ENCODE measurements around the gene FAM168A.
A peak's percentile ranks its signal among the peaks of the same experiment; 100 is the strongest.

Gene FAM168A

GRCh38 chr11:73428699-73429098 lies 169.2 kb downstream of the FAM168A start:
- H3K36me3 Mint-ChIP-seq (ENCODE audit: insufficient read depth): peaks cover 3% of the 10 kb centered on the region
- H3K27ac Mint-ChIP-seq: no peak overlapping the region
- H3K9me3 Mint-ChIP-seq: no peaks in the 10 kb centered on the region
- H3K4me1 Mint-ChIP-seq (ENCODE audit: low read depth in 2 of 2): no peaks in the 10 kb centered on the region
- no peak overlapping the region for H3K4me3 Mint-ChIP-seq
- H3K27me3 Mint-ChIP-seq: no peaks in the 10 kb centered on the region
- ATAC-seq (replicated peaks): no peak
- DNase-seq: no peak

- Mint-ChIP-seq H3K36me3 (ENCODE audit: insufficient read depth) (peaks cover 3% of the 10 kb centered on the region), H3K4me1 (ENCODE audit: low read depth in 2 of 2) (no peaks in the 10 kb centered on the region), H3K4me3 (no peak overlapping the region), H3K27ac (no peak overlapping the region), H3K9me3 (no peaks in the 10 kb centered on the region), H3K27me3 (no peaks in the 10 kb centered on the region)
- no peak for DNase-seq
- no peak for ATAC-seq (replicated peaks)
These were observed 169.7 kb downstream of the FAM168A start for GRCh38 chr11:73428227-73428626.

- no peak for DNase-seq
- Mint-ChIP-seq H3K4me1 (ENCODE audit: low read depth in 2 of 2) (peaks cover 0 to under 1% of the 10 kb centered on the region in 2 donors), H3K27me3 (no peaks in the 10 kb centered on the region), H3K4me3 (no peak overlapping the region), H3K36me3 (ENCODE audit: insufficient read depth) (peaks cover 3% of the 10 kb centered on the region), H3K27ac (no peak overlapping the region), H3K9me3 (no peaks in the 10 kb centered on the region)
- ATAC-seq (replicated peaks): no peak
These were observed 171.6 kb downstream of the FAM168A start for GRCh38 chr11:73426219-73426850.

GRCh38 chr11:73425108-73425507 lies 172.8 kb downstream of the FAM168A start:
- no peak overlapping the region for H3K4me3 Mint-ChIP-seq
- H3K27me3 Mint-ChIP-seq: no peaks in the 10 kb centered on the region
- H3K36me3 Mint-ChIP-seq (ENCODE audit: insufficient read depth): peaks cover 3% of the 10 kb centered on the region
- H3K27ac Mint-ChIP-seq: peak overlapping the region in 1 of 2 donors; percentile 49
- DNase-seq (no peak), ATAC-seq (replicated peaks) (no peak)
- H3K4me1 Mint-ChIP-seq (ENCODE audit: low read depth in 2 of 2): peaks cover 0 to 2% of the 10 kb centered on the region in 2 donors
- H3K9me3 Mint-ChIP-seq: no peaks in the 10 kb centered on the region

GRCh38 chr11:73423506-73423905 lies 174.4 kb downstream of the FAM168A start:
- ATAC-seq (replicated peaks) (no peak), DNase-seq (no peak)
- H3K4me3 Mint-ChIP-seq: no peak overlapping the region
- H3K27ac Mint-ChIP-seq: no peak overlapping the region
- peaks cover 5% of the 10 kb centered on the region for H3K36me3 Mint-ChIP-seq (ENCODE audit: insufficient read depth)
- H3K4me1 Mint-ChIP-seq (ENCODE audit: low read depth in 2 of 2): peaks cover 0 to 2% of the 10 kb centered on the region in 2 donors
- H3K27me3 Mint-ChIP-seq: no peaks in the 10 kb centered on the region
- H3K9me3 Mint-ChIP-seq: no peaks in the 10 kb centered on the region

- Mint-ChIP-seq H3K9me3 (no peaks in the 10 kb centered on the region), H3K27ac (no peak overlapping the region), H3K4me1 (ENCODE audit: low read depth in 2 of 2) (peaks cover 0 to 2% of the 10 kb centered on the region in 2 donors), H3K4me3 (no peak overlapping the region), H3K36me3 (ENCODE audit: insufficient read depth) (peaks cover 6% of the 10 kb centered on the region), H3K27me3 (no peaks in the 10 kb centered on the region)
- ATAC-seq (replicated peaks): no peak
- no peak for DNase-seq
These were observed 175.0 kb downstream of the FAM168A start for GRCh38 chr11:73422886-73423285.

- peaks cover 14% of the 10 kb centered on the region for H3K36me3 Mint-ChIP-seq (ENCODE audit: insufficient read depth)
- peak overlapping the region in 1 of 2 donors; percentile 26 for H3K27ac Mint-ChIP-seq
- H3K4me3 Mint-ChIP-seq: no peak overlapping the region
- DNase-seq: no peak
- H3K4me1 Mint-ChIP-seq (ENCODE audit: low read depth in 2 of 2): peaks cover 3 to 5% of the 10 kb centered on the region in 2 donors
- H3K9me3 Mint-ChIP-seq: no peaks in the 10 kb centered on the region
- H3K27me3 Mint-ChIP-seq: no peaks in the 10 kb centered on the region
- ATAC-seq (replicated peaks): no peak
These were observed 177.8 kb downstream of the FAM168A start for GRCh38 chr11:73420136-73420535.

- H3K36me3 Mint-ChIP-seq (ENCODE audit: insufficient read depth): peaks cover 14% of the 10 kb centered on the region
- no peaks in the 10 kb centered on the region for H3K9me3 Mint-ChIP-seq
- H3K4me1 Mint-ChIP-seq (ENCODE audit: low read depth in 2 of 2): peaks cover 7 to 8% of the 10 kb centered on the region in 2 donors
- DNase-seq (no peak), ATAC-seq (replicated peaks) (no peak)
- H3K4me3 Mint-ChIP-seq: no peak overlapping the region
- H3K27ac Mint-ChIP-seq: peak overlapping the region; percentile 38 to 79
- no peaks in the 10 kb centered on the region for H3K27me3 Mint-ChIP-seq
These were observed 181.1 kb downstream of the FAM168A start for GRCh38 chr11:73416786-73417185.

- peak overlapping the region; percentile 38 to 79 for H3K27ac Mint-ChIP-seq
- DNase-seq: no peak
- peaks cover 14% of the 10 kb centered on the region for H3K36me3 Mint-ChIP-seq (ENCODE audit: insufficient read depth)
- no peak overlapping the region for H3K4me3 Mint-ChIP-seq
- ATAC-seq (replicated peaks): no peak
- H3K27me3 Mint-ChIP-seq: no peaks in the 10 kb centered on the region
- no peaks in the 10 kb centered on the region for H3K9me3 Mint-ChIP-seq
- H3K4me1 Mint-ChIP-seq (ENCODE audit: low read depth in 2 of 2): peaks cover 5 to 7% of the 10 kb centered on the region in 2 donors
These were observed 181.9 kb downstream of the FAM168A start for GRCh38 chr11:73415854-73416615.

- Mint-ChIP-seq H3K27ac (peak overlapping the region; percentile 17 to 38), H3K9me3 (no peaks in the 10 kb centered on the region), H3K4me3 (no peak overlapping the region), H3K4me1 (ENCODE audit: low read depth in 2 of 2) (peaks cover 5 to 7% of the 10 kb centered on the region in 2 donors), H3K36me3 (ENCODE audit: insufficient read depth) (peaks cover 14% of the 10 kb centered on the region), H3K27me3 (no peaks in the 10 kb centered on the region)
- DNase-seq: no peak
- ATAC-seq (replicated peaks): peak; percentile 50
These were observed 182.8 kb downstream of the FAM168A start for GRCh38 chr11:73414977-73415651.

GRCh38 chr11:73413256-73413655 lies 184.7 kb downstream of the FAM168A start:
- no peak overlapping the region for H3K27ac Mint-ChIP-seq
- H3K36me3 Mint-ChIP-seq (ENCODE audit: insufficient read depth): peaks cover 12% of the 10 kb centered on the region
- H3K27me3 Mint-ChIP-seq: no peaks in the 10 kb centered on the region
- DNase-seq: no peak
- peaks cover 5 to 7% of the 10 kb centered on the region in 2 donors for H3K4me1 Mint-ChIP-seq (ENCODE audit: low read depth in 2 of 2)
- no peak overlapping the region for H3K4me3 Mint-ChIP-seq
- no peak for ATAC-seq (replicated peaks)
- H3K9me3 Mint-ChIP-seq: no peaks in the 10 kb centered on the region

GRCh38 chr11:73412308-73412707 lies 185.6 kb downstream of the FAM168A start:
- Mint-ChIP-seq H3K4me3 (no peak overlapping the region), H3K9me3 (no peaks in the 10 kb centered on the region), H3K27me3 (no peaks in the 10 kb centered on the region), H3K36me3 (ENCODE audit: insufficient read depth) (peaks cover 11% of the 10 kb centered on the region), H3K27ac (peak overlapping the region in 1 of 2 donors; percentile 20), H3K4me1 (ENCODE audit: low read depth in 2 of 2) (peaks cover 5 to 7% of the 10 kb centered on the region in 2 donors)
- DNase-seq (no peak), ATAC-seq (replicated peaks) (no peak)

- Mint-ChIP-seq H3K4me1 (ENCODE audit: low read depth in 2 of 2) (peaks cover 5 to 7% of the 10 kb centered on the region in 2 donors), H3K36me3 (ENCODE audit: insufficient read depth) (peaks cover 10% of the 10 kb centered on the region)
These were observed 186.9 kb downstream of the FAM168A start for GRCh38 chr11:73411031-73411430.

More at GRCh38 chr11:73411031-73411430, 186.9 kb downstream of the FAM168A start:
- Mint-ChIP-seq H3K27ac (no peak overlapping the region), H3K27me3 (no peaks in the 10 kb centered on the region), H3K9me3 (no peaks in the 10 kb centered on the region), H3K4me3 (no peak overlapping the region)
- ATAC-seq (replicated peaks) (no peak), DNase-seq (no peak)

All from effector memory CD8-positive, alpha-beta T cell (primary cell).